IMR-90 (cell line): ENCODE results near the gene PLPP7. TPM values are rescaled to one million over a fixed set of nuclear protein-coding genes. Genes with fewer than 3 reads are reported as not detected.

Source experiments
- ATAC-seq: fragments of 200-7000 bp; cut with Tn5 transposase; 2 replicates; pipeline ENCODE4 v1.9.1; 2020; ENCODE audit warnings: low read depth, mild to moderate bottlenecking, moderate library complexity
- BruUV-seq: library from RNA; stranded (reverse); fragments of 400-500 nt; replicated peaks from 2 replicates; lab custom pipeline; 2021; lab: Mats Ljungman, UMichigan
- CTCF ChIA-PET: fragments of 300-600 bp; formaldehyde crosslinking; extraction: SDS; loops from one replicate; lab custom pipeline; 2021; ENCODE audit warnings: antibody characterized with exemption; lab: Yijun Ruan, JAX
- POLR2A ChIA-PET: fragments of 300-600 bp; sonication (Branson Sonifier 250); formaldehyde crosslinking; loops from one replicate; lab custom pipeline; 2022; ENCODE audit warnings: antibody characterized with exemption; ENCODE audit not compliant: unreplicated experiment; lab: Charles Lee
- DNase-seq: peaks from one replicate; pipeline ENCODE4 v3.0.0; 2013
- H2AFZ ChIP-seq: replicated peaks from 2 replicates; pipeline ENCODE3; 2013; ENCODE audit warnings: low read length, mild to moderate bottlenecking; ENCODE audit not compliant: poor library complexity
- H2AK5ac ChIP-seq: 2 replicates; pipeline ENCODE4 v1.6.1; 2013; ENCODE audit warnings: low read depth, low read length, inconsistent platforms
- H2AK9ac ChIP-seq: replicated peaks from 2 replicates; pipeline ENCODE3; 2013; ENCODE audit warnings: mild to moderate bottlenecking, low read depth, low read length, moderate library complexity; ENCODE audit not compliant: poor library complexity
- H2BK120ac ChIP-seq: 2 replicates; pipeline ENCODE4 v1.6.1; 2013; ENCODE audit warnings: low read depth, low read length, inconsistent platforms
- H2BK15ac ChIP-seq: 3 replicates; pipeline ENCODE4 v1.6.1; 2013; ENCODE audit warnings: low read depth, low read length, inconsistent platforms
- H2BK20ac ChIP-seq: 2 replicates; pipeline ENCODE4 v1.6.1; 2013; ENCODE audit warnings: low read depth, mild to moderate bottlenecking, inconsistent platforms, low read length, moderate library complexity
- H2BK5ac ChIP-seq: 2 replicates; pipeline ENCODE4 v1.6.1; 2013; ENCODE audit warnings: mild to moderate bottlenecking, low read depth, low read length, inconsistent platforms; ENCODE audit not compliant: poor library complexity, severe bottlenecking
- H3K14ac ChIP-seq: replicated peaks from 2 replicates; pipeline ENCODE4 v1.6.1; 2013; ENCODE audit warnings: low read depth, low read length, inconsistent platforms
- H3K18ac ChIP-seq: 2 replicates; pipeline ENCODE4 v1.6.1; 2013; ENCODE audit warnings: low read depth, low read length, control low read depth
- H3K23ac ChIP-seq: 2 replicates; pipeline ENCODE4 v1.6.1; 2013; ENCODE audit warnings: low read depth, low read length, inconsistent platforms
- H3K27ac ChIP-seq: 2 replicates; pipeline ENCODE4 v1.5.1; 2013; ENCODE audit warnings: mild to moderate bottlenecking, control low read depth, low read length; ENCODE audit not compliant: insufficient read depth
- H3K27me3 ChIP-seq: 2 replicates; pipeline ENCODE4 v1.6.1; 2013; ENCODE audit warnings: low read length; ENCODE audit not compliant: control insufficient read depth, insufficient read depth
- H3K36me3 ChIP-seq: 2 replicates; pipeline ENCODE4 v1.6.1; 2013; ENCODE audit warnings: low read length, mixed read lengths; ENCODE audit not compliant: control insufficient read depth, insufficient read depth
- H3K4ac ChIP-seq: 2 replicates; pipeline ENCODE4 v1.6.1; 2013; ENCODE audit warnings: low read depth, low read length, inconsistent platforms
- H3K4me1 ChIP-seq: 2 replicates; pipeline ENCODE4 v1.6.1; 2013; ENCODE audit warnings: low read length, mixed read lengths; ENCODE audit not compliant: control insufficient read depth, insufficient read depth
- H3K4me2 ChIP-seq: 2 replicates; pipeline ENCODE4 v1.6.1; 2013; ENCODE audit warnings: low read depth, mild to moderate bottlenecking, control low read depth, low read length, moderate library complexity
- H3K4me3 ChIP-seq: 2 replicates; pipeline ENCODE4 v1.5.1; 2013; ENCODE audit warnings: low read depth, mild to moderate bottlenecking, control low read depth, low read length, moderate library complexity; ENCODE audit not compliant: insufficient read depth
- H3K56ac ChIP-seq: 2 replicates; pipeline ENCODE4 v1.6.1; 2013; ENCODE audit warnings: low read length, inconsistent platforms; ENCODE audit not compliant: insufficient read depth; ENCODE audit errors: extremely low read depth
- H3K79me1 ChIP-seq, 2 experiments: 2 replicates each; pipeline ENCODE4 v1.6.1; 2013; ENCODE audit warnings: low read length in 2 of 2, inconsistent platforms in 1 of 2, low read depth in 1 of 2
- H3K9ac ChIP-seq: 2 replicates; pipeline ENCODE4 v1.6.1; 2013; ENCODE audit warnings: low read depth, low read length, control low read depth
- H3K9me1 ChIP-seq: 2 replicates; pipeline ENCODE4 v1.6.1; 2013; ENCODE audit warnings: low read length, inconsistent platforms; ENCODE audit not compliant: insufficient read depth
- H3K9me3 ChIP-seq: 2 replicates; pipeline ENCODE4 v1.6.1; 2013; ENCODE audit warnings: low read length; ENCODE audit not compliant: control insufficient read depth, insufficient read depth
- H4K20me1 ChIP-seq: 2 replicates; pipeline ENCODE4 v1.6.1; 2013; ENCODE audit warnings: low read length, inconsistent platforms; ENCODE audit not compliant: insufficient read depth
- H4K5ac ChIP-seq: 2 replicates; pipeline ENCODE4 v1.6.1; 2013; ENCODE audit warnings: mild to moderate bottlenecking, low read depth, low read length, control low read depth
- H4K8ac ChIP-seq, 2 experiments: 2 replicates each; pipeline ENCODE4 v1.6.1; 2013; ENCODE audit warnings: low read depth in 2 of 2, low read length in 2 of 2, control low read depth in 1 of 2, inconsistent platforms in 1 of 2
- H4K91ac ChIP-seq: 2 replicates; pipeline ENCODE4 v1.6.1; 2013; ENCODE audit warnings: low read depth, low read length, inconsistent platforms; ENCODE audit not compliant: insufficient read depth
- BHLHE40 ChIP-seq: fragments of 150-350 bp; IDR thresholded peaks from 2 replicates; pipeline ENCODE4 v1.6.1; 2016; ENCODE audit warnings: mild to moderate bottlenecking, low read depth, low read length
- CEBPB ChIP-seq: IDR thresholded peaks from 2 replicates; pipeline ENCODE4 v1.6.1; 2012; ENCODE audit warnings: low read depth, low read length, improper control_type of control experiment
- CHD1 ChIP-seq: IDR thresholded peaks from 2 replicates; pipeline ENCODE4 v1.6.1; 2012; ENCODE audit warnings: low read depth, low read length, improper control_type of control experiment
- CTCF ChIP-seq: conservative IDR thresholded peaks from 2 replicates; pipeline ENCODE4 v1.5.1; 2012; ENCODE audit warnings: mild to moderate bottlenecking, low read depth, low read length, improper control_type of control experiment
- ELK1 ChIP-seq: fragments of 150-350 bp; IDR thresholded peaks from 2 replicates; pipeline ENCODE4 v1.6.1; 2016; ENCODE audit warnings: low read depth, mild to moderate bottlenecking, low read length, moderate library complexity, borderline replicate concordance
- FOS ChIP-seq: fragments of 150-350 bp; IDR thresholded peaks from 2 replicates; pipeline ENCODE4 v1.6.1; 2016; ENCODE audit warnings: low read depth, low read length
- MAFK ChIP-seq: IDR thresholded peaks from 2 replicates; pipeline ENCODE4 v1.6.1; 2012; ENCODE audit warnings: low read depth, low read length, improper control_type of control experiment
- MAZ ChIP-seq: IDR thresholded peaks from 2 replicates; pipeline ENCODE4 v1.6.1; 2012; ENCODE audit warnings: low read depth, mild to moderate bottlenecking, low read length, improper control_type of control experiment, moderate library complexity, borderline replicate concordance
- MXI1 ChIP-seq: IDR thresholded peaks from 2 replicates; pipeline ENCODE4 v1.6.1; 2012; ENCODE audit warnings: low read depth, mild to moderate bottlenecking, low read length, moderate library complexity, borderline replicate concordance
- NFE2L2 ChIP-seq: fragments of 150-350 bp; IDR thresholded peaks from 2 replicates; pipeline ENCODE4 v1.6.1; 2016; ENCODE audit warnings: low read depth, mild to moderate bottlenecking, low read length
- POLR2A ChIP-seq: IDR thresholded peaks from 2 replicates; pipeline ENCODE4 v1.6.1; 2012; ENCODE audit warnings: mild to moderate bottlenecking, low read depth, low read length
- RAD21 ChIP-seq: IDR thresholded peaks from 2 replicates; pipeline ENCODE4 v1.6.1; 2012; ENCODE audit warnings: low read length, improper control_type of control experiment
- RCOR1 ChIP-seq: IDR thresholded peaks from 2 replicates; pipeline ENCODE4 v1.6.1; 2012; ENCODE audit warnings: mild to moderate bottlenecking, low read length, improper control_type of control experiment; ENCODE audit not compliant: insufficient replicate concordance
- RFX5 ChIP-seq: IDR thresholded peaks from 2 replicates; pipeline ENCODE4 v1.8.0; 2012; ENCODE audit warnings: low read depth, mild to moderate bottlenecking, low read length, moderate library complexity
- SMC3 ChIP-seq: fragments of 150-350 bp; IDR thresholded peaks from 2 replicates; pipeline ENCODE4 v1.6.1; 2016; ENCODE audit warnings: low read depth, mild to moderate bottlenecking, antibody characterized with exemption, low read length, moderate library complexity
- USF2 ChIP-seq: fragments of 150-350 bp; IDR thresholded peaks from 2 replicates; pipeline ENCODE4 v1.6.1; 2017; ENCODE audit warnings: mild to moderate bottlenecking, antibody characterized with exemption, low read length, low read depth
- WGBS, 2 experiments: methylation state at CpG; one replicate each; pipeline versions ENCODE4 v1.1.5 to v1.1.7; 2013; ENCODE audit warnings: missing lambda C conversion rate in 2 of 2; ENCODE audit not compliant: insufficient read length in 1 of 2; ENCODE audit errors: extremely low coverage in 2 of 2; 5-methylcytosine and 5-hydroxymethylcytosine counted together
- dilution Hi-C: fragments of 300-500 bp; cut with HindIII; formaldehyde crosslinking; loops from one replicate; pipeline ENCODE4 v1.14.3; 2018; ENCODE audit warnings: low sequenced_read_pairs; ENCODE audit not compliant: unreplicated experiment
- in situ Hi-C: fragments of 300-500 bp; cut with MboI; formaldehyde crosslinking; loops from 3 replicates; pipeline ENCODE4 v1.14.3; 2019; ENCODE audit warnings: low sequenced_read_pairs, inconsistent platforms, mixed read lengths
- intact Hi-C: fragments of 100-400 bp; cut with micrococcal nuclease; formaldehyde crosslinking; loops from 2 replicates; pipeline ENCODE4 v1.10.0; 2022
- polyA plus RNA-seq, 3 experiments: library from polyadenylated mRNA; depleted of rRNA; stranded (reverse); fragments of >200 nt; gene quantifications; 2 replicates each; pipeline ENCODE4 v1.2.3, GENCODE V29; 2012; ENCODE audit warnings: low replicate concordance in 1 of 3
- total RNA-seq: library from RNA; depleted of rRNA; stranded (reverse); fragments of >200 nt; gene quantifications from 2 replicates; pipeline ENCODE4 v1.2.3, GENCODE V29; 2012

PLPP7 gene
- total and polyA plus RNA-seq, 2 of the 4 experiments (the other 2 are of a cell fraction), result 0.54 to 1.2 TPM

GRCh38 chr9:131260751-131261452 is 28.6 kb upstream of the PLPP7 start:
- BruUV-seq, result no TSS peak

More at GRCh38 chr9:131260751-131261452, 28.6 kb upstream of the PLPP7 start:
- H2BK15ac ChIP-seq, result no peak overlapping the region
- no peak overlapping the region for H2AFZ ChIP-seq
- H3K56ac ChIP-seq, result no peak overlapping the region
- H2BK5ac ChIP-seq, result no peak overlapping the region
- H2BK120ac ChIP-seq, result no peak overlapping the region
- CTCF ChIA-PET, result no interaction called here
- H2AK5ac ChIP-seq, result no peak overlapping the region
- DNase-seq (no peak), ATAC-seq (no peak)
- in situ Hi-C loops (no loop called here), dilution Hi-C loops (no loop called here), intact Hi-C loops (no loop called here)
- TF ChIP-seq RAD21 (no peak), FOS (no peak), CTCF (no peak), CHD1 (no peak), NFE2L2 (no peak), MXI1 (no peak), ELK1 (no peak), SMC3 (no peak), RFX5 (no peak), CEBPB (no peak), POLR2A (no peak), USF2 (no peak), BHLHE40 (no peak), MAFK (no peak), RCOR1 (no peak), MAZ (no peak)
- no peak overlapping the region for H3K23ac ChIP-seq
- peaks cover 7% of the 10 kb centered on the region for H3K4me1 ChIP-seq
- peaks cover 3% of the 10 kb centered on the region; the same call in 1 of the 2 replicates for H3K27me3 ChIP-seq
- POLR2A ChIA-PET, result no interaction called here
- no peaks in the 10 kb centered on the region for H3K36me3 ChIP-seq
- no peaks in the 10 kb centered on the region for H4K20me1 ChIP-seq
- H3K9me3 ChIP-seq, result no peaks in the 10 kb centered on the region
- 87% methylated on average over 5 of the region's 33 CpGs; no CpG with 5 or more reads in 1 of the 2 experiments for WGBS, 2 experiments
- no peak overlapping the region for H4K91ac ChIP-seq
- no peak overlapping the region for H2BK20ac ChIP-seq
- H4K5ac ChIP-seq, result no peak overlapping the region
- no peak overlapping the region for H3K27ac ChIP-seq
- no peak overlapping the region for H3K4me3 ChIP-seq
- no peak overlapping the region for H3K14ac ChIP-seq
- H3K79me1 ChIP-seq, result 0 out of 4 replicates have a peak, but pooled peaks cover 0 to 2% of the 10 kb centered on the region in 2 experiments
- no peak overlapping the region for H3K4me2 ChIP-seq
- H2AK9ac ChIP-seq, result no peak overlapping the region
- H3K18ac ChIP-seq, result no peak overlapping the region
- no peak overlapping the region for H3K4ac ChIP-seq
- peaks cover 5% of the 10 kb centered on the region; the same call in 1 of the 2 replicates for H3K9me1 ChIP-seq
- H4K8ac ChIP-seq, result no peak overlapping the region
- no peak overlapping the region for H3K9ac ChIP-seq
